Measurements from ENCODE around the gene CFAP52.
"Not testable (repeated sequence)": the region's sequence is repeated elsewhere in the genome, so short reads cannot be mapped to it uniquely, and the experiment has no call there.

CFAP52 gene, protein sequence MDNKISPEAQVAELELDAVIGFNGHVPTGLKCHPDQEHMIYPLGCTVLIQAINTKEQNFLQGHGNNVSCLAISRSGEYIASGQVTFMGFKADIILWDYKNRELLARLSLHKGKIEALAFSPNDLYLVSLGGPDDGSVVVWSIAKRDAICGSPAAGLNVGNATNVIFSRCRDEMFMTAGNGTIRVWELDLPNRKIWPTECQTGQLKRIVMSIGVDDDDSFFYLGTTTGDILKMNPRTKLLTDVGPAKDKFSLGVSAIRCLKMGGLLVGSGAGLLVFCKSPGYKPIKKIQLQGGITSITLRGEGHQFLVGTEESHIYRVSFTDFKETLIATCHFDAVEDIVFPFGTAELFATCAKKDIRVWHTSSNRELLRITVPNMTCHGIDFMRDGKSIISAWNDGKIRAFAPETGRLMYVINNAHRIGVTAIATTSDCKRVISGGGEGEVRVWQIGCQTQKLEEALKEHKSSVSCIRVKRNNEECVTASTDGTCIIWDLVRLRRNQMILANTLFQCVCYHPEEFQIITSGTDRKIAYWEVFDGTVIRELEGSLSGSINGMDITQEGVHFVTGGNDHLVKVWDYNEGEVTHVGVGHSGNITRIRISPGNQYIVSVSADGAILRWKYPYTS

DNA sequence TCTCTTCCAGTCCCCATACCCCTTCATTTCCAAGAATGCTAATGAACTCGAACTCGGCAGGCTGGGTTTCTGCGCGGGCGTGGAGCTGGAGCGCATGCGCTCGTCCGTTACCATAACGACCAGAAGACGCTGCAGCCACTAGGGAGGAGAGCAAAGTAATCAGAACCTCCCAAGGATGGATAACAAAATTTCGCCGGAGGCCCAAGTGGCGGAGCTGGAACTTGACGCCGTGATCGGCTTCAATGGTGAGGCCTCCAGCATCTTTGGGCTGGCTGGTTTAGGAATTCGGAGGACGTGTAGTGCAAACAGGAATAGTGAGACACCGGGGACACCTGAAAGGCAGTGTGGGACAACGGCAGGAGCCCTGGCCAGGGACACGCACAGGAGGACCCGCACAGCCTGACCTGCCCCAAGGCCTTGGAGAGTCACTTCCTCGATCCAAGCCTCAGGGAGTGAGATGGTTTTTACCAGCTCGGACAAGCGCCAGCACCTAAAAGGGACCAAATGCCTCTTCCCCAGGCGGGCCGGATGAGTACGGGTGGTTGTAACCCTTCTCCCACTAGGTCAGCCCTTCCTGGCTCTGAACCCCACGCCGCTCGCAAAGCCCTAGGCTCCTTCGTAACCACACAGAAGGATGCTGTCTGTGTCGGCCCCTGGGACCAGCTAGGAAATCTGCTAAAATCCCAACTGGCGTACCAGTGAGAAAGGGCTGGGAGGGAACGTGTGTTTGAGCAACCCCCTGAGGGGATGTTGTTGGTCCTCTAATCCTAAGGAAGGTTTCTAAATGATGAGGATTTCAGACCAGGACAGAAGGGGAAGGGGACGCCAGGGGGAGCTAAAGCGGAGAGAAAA lies at the start of gene CFAP52:
TSS of gene CFAP52 (plus strand) at position 122 of the 852 bp plus-strand sequence. CDS start at position 176, 54 bp downstream.
- peak; percentile 84 for DNase-seq

DNA sequence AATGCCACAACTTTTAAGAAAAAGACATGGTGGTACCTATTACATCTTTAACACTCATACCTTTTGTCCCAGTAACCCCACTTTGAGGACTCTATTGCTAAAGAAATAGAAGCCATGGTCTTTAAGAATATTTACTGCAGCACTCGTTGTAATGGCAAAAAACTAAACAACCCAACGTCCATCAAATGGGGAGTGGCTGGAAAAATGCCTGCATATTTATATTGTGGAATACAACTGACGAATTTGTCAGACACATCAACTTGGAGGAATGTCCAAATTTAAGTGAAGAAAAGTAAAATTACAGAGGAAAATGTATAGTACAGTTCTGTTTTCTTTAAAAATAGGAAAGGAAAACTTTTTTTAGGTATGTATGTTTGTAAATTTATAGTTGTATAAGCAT lies 48.7 kb upstream of the CFAP52 start:
- no peak for DNase-seq

DNA sequence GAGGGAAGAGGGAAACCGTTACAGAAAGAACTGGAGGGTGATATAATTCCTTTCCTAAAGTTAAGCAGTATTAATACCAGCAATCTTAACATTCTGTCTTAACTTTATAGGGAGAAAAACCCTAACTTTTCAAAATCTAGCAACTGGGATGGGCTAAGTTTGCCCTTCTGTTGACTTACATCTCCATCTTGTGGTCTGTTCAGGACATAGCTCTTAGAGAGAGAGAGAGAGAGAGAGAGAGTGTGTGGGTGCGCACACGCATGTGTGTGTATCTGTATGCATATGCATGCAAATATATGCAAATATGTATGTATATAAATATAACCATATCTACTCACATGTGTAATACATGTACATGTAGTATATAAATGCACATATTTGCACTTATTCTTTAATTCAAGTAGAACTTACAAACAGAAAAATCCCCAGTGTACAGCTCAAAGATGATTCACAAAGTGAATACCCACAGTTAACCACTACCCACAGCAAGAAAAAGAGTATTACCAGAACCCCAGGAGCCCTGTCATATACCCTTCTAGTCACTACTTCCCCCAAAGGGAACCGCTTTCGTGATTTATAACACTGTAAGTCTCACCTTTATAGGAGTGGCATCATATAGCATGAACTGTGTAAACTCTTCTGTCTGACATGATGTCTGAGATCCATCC lies 47.3 kb upstream of the CFAP52 start:
- no peak for DNase-seq

DNA sequence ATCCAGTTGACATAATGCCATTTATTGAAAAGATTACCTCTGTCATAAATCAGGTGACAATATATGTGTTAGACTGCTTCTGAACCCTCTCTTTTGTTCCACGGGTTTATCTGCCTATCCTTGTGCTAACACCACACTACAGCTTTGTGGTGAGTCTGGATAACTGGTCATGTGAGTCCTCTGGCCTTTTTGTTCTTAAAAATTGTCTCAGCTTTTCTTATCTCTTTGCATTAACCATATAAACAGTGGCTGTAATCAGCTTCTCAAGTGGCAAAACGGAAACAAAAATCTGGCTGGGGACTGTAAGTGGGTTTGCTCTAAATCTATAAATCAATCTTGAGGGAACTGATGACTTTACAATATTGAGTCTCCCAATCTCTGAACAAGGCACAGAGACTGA lies 45.4 kb upstream of the CFAP52 start:
- no peak for DNase-seq

DNA sequence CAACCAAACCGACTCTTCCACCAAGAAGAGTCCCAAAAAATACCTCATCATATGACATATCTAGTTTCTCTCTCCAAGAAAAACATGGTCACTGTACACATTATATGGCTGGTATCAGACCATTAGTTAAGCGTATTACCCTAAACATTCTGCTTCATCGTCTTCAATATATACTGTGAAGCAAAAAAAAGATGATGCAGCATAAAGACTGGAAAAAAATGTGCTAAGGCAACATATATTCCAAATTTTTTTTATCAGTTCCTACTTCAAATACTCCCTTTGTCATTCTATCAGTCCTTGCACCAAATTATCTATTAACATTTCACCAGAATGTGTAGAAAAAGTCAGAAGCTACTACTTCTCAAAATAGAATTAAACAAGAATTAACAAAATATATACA lies 43.7 kb upstream of the CFAP52 start:
- DNase-seq: no peak

DNA sequence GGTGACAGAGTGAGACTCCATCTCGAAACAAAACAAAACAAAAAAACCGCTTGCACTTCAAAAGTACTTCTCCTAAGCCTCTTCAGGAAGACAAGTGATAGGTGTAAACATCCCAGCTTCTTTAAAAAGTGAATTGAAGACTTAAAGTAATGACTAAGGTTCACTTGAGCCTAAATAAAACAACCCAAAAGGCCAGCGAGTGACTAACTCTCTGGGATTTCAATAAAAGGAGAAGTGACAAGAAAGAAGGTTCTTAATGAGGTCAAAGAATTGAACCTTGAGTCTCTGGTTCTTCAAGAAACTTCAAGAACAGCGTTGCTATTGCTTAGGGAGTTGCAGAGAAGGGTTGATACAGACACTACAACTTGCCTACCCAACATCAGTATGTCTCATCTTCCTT lies 43.0 kb upstream of the CFAP52 start:
- no peak for DNase-seq

DNA sequence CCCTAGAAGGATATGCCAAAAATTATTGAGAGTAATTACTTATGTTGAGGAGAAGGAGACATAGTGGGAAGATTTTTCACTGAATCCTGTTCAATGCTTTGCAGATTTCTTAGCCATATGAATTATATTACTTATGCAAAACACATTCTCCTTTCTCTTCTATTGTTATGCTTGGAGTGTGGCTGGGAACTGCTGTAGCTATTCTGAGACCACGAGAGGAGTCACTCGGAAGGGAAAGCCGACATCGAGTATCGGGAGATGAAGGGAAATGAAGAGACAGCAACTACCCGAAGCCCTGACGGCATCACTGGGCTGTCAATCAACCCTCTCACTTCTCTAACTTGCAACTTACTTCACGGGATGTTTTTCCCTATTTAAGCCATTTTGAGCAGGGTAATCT lies 40.4 kb upstream of the CFAP52 start:
- DNase-seq: no peak

DNA sequence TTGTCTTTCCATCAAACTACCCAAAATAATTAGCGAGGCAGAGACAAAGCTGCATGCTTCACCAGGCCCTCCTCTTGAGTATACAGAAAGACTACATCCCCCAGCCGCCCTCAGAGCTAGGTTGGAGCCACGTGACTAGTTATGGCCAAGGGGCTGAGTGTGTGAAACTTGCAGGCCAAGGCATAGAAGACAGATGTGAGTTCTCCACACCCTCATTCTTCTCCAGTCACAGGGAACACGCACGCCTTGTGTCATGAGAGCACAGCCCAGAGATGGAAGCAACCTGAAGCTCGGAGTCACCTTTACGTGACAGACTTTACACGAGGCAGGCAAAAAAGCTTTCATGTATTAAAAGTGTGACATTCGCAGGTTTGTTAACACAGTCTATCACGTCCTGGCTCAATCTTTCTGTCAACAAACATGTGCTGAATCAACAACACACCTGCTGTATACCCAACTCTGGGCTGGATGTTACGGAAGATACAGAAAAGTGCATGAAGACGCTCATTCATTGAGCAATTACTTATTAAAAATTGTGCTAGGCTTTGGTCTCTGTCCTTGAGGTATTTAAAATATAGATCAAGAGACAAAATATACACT lies 39.2 kb upstream of the CFAP52 start:
- no peak for DNase-seq

DNA sequence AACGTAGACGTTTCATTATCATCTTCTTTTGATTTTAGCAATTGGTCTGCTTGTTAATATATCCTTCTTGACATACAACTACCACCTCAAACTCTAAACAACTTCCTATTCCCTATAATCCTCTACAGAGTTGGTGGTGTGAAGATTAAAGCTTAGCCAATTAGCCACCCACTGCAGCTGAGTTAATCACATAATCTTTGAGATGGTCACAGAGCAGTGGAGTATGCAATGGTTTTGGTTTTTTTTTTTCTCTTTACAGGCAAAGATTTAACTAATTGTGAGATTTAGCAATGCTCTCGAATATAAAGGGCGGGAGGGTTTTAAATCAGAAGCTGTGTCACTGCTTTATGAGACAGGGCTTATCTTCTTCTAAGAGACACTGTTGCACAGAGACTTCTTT lies 37.8 kb upstream of the CFAP52 start:
- DNase-seq: no peak

DNA sequence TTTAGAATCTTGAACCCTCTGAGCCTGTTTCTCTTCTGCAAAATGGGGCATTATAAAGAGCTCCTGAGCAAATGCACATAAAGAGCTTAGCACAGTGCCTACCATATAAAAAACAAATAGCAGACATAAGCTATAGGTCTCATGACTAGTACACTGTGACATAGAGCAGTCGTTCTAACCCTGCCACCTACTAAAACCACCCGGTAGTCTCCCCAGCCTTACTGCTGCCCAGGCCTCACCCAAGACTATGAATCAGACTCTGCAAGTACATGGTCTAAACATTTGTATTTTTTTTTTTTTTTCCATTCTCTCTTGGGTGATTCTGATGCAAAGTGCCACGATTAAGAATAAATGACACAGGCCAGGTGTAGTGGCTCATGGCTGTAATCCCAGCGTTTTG lies 34.7 kb upstream of the CFAP52 start:
- DNase-seq: no peak

DNA sequence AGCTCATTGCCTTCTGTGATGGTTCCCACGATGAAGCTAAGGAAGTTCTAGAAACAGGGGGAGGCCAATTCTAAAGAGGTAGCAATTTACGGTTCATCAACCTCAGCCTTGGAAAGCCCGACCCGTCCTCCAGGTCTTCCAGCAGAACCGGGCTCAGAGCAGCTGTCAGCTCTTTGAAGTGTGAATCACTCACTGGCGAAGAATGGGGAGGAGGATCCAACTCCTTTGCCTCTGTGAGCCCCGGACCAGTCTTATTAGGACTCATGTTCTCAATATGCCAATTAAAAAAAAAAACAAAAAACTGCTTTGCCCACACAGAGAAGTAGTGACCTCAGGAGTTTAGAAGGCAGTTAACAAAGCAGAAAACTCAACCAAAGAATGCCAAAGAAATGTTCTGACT lies 32.2 kb upstream of the CFAP52 start:
- no peak for DNase-seq

DNA sequence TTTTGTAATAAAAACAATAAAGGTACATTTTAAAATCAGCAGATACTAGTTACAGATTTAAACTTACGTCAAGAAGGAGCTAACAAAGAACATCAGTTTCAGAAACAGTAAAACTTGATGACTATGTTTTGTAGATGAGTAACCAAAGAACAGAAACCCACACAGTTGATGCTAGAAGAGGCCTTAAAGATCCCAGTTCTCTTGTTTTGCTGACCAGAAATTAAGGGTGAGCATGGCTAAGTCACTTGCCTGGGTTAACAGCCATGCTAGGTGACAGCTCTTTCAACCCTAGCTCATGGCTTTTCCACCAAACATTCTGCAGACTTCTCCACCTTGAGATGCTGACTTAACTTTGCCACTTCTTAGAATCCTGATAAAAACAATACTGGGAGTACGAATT lies 27.2 kb upstream of the CFAP52 start:
- DNase-seq: no peak

DNA sequence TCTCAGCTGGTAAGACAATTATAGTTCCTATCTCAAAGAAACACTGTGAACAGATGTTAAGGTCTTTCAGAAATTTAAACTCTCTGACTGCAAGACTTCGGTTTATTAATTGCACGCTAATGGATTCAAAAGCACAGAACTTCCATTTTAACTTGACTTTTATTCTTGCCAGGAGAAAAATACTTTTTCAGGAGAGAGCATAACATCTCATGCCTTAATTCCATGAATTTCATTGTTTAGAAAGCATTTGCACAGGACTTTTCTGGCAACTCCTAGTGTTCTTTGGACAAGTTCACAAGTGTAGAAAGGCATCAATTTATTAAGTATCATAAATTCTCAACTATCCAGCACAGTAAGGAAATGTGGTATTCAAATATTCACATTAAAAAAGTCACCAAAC lies 23.3 kb upstream of the CFAP52 start:
- DNase-seq: no peak

DNA sequence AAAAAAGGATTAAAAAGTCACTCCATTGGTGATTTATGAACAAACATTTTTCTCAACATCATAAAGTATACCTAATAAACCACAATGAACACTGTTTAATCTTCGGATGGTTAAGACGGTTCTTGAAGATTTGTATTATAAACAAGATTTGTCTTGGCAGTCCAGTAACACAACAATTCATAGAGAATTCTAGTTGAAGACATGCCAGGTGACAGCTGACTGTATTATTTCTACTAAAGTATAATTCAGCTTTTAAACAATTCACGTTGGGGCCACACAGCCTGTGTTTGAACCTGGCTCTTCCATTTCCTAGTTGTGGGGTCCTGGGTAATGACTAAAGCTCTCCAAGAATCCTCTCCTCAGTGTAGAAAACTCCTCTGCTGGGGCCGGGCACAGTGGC lies 22.8 kb upstream of the CFAP52 start:
- DNase-seq: no peak

DNA sequence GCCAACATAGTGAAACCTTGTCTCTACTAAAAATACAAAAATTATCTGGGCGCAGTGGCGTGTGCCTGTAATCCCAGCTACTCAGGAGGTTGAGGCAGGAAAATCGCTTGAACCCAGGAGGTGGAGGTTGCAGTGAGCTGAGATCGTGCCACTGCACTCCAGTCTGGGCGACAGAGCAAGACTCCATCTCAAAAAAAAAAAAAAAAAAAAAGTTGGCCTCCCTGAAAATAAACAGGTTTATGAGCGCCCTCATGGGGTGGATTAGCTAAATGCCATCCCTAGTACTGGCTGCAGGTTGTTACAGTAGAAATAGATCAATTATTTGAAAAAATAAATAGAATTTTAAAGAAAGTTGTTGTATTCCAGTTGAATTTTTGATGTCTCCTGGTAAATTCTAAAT lies 21.7 kb upstream of the CFAP52 start:
- DNase-seq: not testable (repeated sequence)

DNA sequence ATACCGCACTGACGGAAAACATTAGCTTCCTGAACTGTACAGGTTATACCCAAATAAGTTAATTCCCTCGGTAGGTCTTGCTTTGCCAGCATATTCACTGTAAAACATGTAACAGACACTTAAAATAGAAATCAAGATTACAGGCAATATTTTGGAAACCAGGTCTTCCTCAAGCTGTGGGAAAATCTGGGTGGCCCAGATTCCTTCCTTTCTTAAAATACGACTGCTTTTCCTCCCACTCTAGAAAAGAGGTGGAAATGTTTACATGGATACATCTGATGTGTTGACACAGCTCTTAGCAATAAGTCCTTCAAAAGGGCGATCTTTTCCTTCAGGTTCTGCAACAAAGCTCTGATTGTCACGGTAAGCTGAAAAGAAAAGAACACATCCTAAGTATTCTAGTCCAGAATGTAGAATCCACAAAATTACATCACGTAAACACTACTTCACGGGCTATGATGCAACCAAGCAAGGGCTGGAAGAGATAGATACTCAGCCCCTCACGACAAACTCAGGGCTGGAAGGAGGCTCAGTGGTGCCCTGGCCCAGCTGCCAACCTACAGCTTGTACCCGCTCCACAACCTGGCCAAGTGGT lies 19.2 kb upstream of the CFAP52 start:
- no peak for DNase-seq

DNA sequence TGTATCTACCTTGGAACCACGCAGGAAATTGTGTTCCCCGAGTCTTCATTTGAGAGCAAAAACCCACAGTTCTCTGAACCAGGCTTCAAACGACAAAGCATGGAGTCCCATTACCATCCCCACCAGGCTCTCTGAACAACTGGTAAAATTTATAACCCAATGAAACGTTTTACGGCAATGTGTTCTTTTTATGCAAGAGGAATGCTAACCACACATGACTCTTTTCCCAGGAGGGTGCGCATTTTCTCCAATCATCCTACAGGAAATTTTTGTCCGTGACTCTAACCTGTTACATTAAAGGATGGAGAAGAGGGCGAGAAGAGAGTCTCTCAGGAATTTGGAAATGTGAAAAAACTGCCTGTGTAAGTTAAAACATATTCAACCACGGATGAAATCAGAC lies 18.6 kb upstream of the CFAP52 start:
- no peak for DNase-seq

DNA sequence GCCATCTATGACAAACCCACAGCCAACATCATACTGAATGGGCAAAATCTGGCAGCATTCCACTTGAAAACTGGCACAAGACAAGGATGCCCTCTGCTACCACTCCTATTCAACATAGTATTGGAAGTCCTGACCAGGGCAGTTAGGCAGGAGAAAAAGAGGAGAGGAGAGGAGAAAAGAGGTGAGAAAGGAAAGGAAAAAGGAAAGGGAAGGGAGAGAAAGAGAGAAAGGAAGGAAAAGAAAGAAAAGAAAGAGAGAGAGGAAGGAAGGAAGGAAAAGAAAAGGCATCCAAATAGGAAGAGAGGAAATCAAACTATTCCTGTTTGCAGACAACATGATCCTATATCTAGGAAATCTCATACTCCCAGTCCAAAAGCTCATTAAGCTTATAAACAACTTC lies 12.3 kb upstream of the CFAP52 start:
- no peak for DNase-seq

DNA sequence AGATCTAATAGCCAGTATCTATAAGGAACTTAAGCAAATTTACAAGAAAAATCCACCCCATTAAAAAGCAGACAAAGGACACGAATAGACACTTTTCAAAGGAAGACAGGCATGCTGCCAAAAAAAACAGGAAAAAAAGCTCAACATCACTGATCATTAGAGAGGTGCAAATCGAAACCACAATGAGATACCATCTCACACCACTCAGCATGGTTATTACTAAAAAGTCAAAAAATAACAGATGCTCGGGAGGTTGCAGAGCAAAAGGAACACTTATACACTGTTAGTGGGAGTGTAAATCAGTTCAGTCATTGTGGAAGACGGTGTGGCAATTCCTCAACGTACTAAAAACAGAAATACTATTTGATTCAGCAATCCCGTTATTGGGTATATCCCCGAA lies 10.4 kb upstream of the CFAP52 start:
- DNase-seq: no peak

DNA sequence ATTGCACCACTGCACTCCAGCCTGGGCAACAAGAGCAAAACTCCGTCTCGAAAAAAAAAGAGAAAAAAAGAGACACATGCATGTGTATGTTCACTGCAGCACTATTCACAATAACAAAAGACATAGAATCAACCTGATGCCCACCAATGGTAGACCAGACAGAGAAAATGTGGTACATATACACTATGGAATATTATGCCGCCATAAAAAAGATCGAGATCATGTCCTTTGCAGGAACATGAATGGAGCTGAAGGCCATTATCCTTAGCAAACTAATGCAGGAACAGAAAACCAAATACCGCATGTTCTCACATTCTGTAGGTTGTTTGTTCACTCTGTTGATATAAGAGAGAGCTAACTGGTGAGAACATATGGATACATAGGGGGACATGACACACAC lies 9.7 kb upstream of the CFAP52 start:
- not testable (repeated sequence) for DNase-seq

DNA sequence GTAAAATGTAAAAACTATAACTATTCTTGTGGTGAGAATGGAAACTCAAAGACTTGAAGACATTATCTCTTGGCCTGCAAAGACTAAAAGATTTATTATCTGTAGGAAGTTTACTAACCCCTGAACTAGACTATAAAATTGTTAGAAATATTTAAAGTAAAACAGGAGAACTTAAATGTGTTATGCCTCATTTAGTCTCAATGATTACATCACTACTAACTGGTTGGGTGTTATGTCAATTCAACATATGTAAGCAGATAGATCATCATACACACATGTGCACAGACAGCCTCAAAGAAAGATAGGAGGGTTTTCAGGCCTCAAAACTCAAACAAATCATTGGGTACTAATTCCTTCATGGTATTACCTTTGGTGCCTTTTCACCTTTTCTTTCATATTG lies 8.4 kb upstream of the CFAP52 start:
- DNase-seq: no peak

DNA sequence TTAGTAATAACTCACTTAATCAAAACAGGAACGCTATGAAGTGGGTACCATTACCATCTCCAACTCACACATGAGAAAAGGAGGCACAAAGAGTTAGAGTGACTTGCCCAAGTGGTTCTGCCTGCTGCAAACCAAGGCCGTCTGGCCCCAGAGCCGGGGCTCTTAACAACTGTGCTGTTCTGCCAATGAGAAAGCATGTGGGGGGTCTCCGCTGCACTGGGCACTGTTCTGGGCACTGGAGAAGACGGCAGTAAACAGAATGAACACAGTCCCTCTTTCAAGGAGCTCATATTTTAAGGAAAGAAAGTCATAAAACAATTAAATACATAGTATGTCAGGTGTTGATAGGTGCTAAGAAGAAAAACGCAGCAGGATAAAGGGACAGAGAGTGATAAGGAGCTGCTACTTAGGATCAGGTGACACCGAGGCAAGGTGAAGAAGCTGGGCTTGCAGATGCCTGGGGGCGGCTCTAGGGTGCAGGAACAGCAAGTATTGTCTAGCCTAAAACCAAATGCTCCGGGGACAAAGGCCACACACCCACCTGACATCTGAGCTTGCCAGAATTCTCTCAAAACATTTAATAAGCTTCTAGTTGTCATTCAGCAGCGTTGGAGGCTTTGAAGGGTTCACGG lies 7.4 kb upstream of the CFAP52 start:
- no peak for DNase-seq

Data from right forelimb (tissue), 1 donor.